HG02973 (cell line): ENCODE data around the gene DDX49.
"Not testable (repeated sequence)": the region's sequence is repeated elsewhere in the genome, so short reads cannot be mapped to it uniquely, and the experiment has no call there.

Experiments
- ATAC-seq: cut with Tn5 transposase; IDR thresholded peaks from one replicate; pipeline ENCODE4 v1.9.1; 2021; ENCODE audit warnings: moderate library complexity; ENCODE audit not compliant: unreplicated experiment

The DDX49 gene

DNA sequence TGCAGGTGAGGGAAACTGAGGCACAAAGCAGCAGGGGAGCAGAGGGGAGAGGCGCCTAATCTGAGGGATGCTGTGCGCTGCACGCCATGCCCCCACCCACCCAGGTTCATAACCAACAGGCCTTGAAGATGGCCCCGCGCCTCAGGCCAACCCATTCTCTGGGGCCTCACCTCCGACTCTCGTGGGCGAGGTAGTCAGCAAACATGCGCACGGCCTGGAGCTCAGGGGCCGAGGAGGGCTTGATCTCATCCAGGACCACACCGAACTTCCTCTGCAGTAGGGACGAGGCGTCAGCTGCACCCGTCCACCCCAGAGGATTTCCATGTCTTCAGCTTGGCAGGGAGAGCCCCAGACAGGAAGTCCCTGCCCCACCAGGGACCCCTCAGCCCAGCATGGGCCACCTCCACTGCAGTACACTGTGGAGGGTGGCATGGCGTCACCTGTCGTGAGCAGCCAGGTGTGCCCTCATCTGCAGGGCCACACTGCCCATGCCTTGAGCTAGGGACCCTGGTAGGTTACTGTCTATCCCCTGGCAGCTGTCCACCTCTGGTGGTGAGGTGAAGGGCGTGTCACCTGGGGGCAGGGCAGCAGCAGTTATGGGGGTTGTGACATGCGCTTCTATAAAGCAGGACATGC lies 8.6 kb upstream of the DDX49 start:
- ATAC-seq, result no peak

DNA sequence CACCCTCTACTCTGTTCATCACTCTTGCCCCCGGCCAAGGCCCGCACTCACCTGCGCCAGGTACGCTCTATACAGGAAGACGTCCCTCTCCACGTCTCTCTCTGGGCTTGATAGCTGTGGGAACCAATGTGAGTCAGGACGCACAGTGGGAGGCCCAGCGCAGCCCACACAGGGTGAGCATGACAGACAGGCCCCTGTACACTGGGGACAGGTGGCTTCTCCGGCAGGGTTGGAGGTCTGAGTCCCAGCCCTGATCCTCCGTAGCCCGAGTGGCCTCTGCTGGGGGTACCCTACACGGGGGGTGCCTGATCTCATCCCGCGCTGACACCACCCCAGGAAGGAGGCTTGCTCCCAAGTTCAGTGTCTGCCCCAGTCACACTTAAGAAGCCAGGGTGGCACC lies 6.6 kb upstream of the DDX49 start:
- ATAC-seq, result no peak

DNA sequence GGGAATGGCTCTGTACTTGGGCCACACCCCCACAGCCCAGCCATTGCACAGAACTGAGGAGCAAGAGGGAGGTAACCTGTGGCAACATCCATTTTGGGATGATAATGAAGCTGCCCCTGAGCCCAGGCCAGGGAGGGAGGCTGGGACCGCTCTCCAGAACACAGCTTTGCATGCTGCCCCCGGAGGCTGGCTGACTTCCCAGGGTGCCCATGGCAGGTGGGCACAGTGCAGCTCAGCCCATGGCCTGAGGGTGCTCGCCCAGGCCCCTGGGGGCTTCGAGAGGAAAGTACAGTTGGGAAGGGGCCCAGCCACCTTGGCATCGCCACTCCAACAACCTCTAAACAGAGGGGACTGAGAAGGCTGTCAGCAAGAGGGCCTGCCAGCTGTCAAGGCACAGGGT lies 6.0 kb upstream of the DDX49 start:
- no peak for ATAC-seq

DNA sequence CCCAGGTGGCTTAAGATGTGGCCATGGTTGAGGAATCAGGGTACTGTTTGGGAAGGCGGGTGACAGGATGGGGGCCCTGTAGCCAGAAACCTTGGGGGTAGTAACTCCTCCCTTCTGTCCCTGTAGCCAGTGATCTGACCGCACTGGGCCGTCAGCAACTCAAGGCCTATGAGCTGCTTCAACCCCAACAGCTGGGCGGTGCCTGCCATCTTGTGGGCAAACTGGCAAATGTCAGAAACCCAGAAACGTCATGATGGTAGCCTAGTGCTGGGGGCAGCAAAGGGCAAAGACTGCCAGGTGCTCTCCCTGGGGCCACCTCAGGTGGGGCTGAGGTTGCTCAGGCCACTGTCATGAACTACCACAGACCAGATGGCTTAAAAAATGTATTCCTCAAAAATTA lies 3.9 kb upstream of the DDX49 start:
- no peak for ATAC-seq

DNA sequence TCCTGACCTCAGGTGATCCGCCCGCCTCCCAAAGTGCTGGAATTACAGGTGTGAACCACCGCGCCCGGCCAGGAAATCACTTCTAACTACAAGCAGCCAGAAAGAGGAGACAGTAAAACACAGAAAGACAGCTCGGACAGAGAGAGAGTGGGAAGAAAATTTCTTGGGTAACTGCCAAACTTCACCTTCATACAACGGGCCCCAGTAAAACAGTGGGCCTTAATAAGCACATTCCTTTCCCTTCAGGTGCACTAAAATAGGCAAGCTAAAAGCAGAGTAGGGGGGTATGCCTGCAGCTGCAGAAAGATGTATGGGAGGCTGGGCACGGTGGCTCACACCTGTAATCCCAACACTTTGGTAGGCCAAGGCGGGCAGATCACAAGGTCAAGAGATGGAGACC lies 1.9 kb upstream of the DDX49 start:
- not testable (repeated sequence) for ATAC-seq

DNA sequence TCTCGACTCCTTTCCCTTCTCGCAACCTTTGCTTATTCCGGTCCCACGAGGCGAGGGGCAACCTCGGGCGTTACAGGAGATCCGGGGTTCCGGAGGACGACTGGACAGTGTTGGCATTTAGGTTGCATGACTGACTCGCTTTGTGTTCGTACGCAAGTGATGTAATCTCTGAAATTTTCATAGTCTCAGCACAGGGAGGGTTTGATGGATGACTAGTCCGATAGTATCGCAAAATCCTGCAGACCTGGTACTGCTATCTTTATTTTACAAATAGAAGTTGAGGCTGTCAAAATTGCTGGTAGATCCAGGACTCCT lies 342 bp downstream of the DDX49 start:
- no peak for ATAC-seq

DNA sequence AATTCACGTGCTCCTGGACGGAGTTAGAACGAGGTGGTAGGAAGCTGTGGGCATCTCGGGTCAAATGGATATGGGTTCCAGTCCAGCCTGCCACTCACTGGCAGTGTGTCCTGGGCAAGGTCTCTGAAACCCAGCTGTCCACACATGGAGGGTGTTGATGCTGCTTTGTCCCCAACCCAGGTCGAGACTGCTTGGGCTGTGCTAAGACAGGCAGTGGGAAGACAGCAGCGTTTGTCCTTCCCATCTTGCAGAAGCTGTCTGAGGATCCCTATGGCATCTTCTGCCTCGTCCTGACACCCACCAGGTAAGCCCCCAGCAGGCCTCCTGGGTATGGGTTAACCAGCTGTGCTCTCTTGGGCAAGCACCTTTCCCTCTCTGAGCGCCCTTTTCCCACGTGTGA lies 885 bp downstream of the DDX49 start:
- no peak for ATAC-seq

DNA sequence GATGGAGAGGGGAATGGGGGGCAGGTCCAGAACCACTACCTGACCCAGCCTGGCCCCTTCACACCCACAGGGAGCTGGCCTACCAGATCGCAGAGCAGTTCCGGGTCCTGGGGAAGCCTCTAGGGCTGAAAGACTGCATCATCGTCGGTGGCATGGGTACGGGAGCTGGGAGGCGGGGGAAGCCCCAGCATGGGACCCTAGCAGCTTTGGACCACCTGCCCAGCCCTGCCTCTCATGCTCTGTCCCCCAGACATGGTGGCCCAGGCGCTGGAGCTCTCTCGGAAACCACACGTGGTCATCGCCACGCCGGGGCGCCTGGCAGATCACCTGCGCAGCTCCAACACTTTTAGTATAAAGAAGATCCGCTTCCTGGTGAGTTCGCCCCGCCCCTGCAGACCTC lies 2.1 kb downstream of the DDX49 start:
- ATAC-seq, result no peak

DNA sequence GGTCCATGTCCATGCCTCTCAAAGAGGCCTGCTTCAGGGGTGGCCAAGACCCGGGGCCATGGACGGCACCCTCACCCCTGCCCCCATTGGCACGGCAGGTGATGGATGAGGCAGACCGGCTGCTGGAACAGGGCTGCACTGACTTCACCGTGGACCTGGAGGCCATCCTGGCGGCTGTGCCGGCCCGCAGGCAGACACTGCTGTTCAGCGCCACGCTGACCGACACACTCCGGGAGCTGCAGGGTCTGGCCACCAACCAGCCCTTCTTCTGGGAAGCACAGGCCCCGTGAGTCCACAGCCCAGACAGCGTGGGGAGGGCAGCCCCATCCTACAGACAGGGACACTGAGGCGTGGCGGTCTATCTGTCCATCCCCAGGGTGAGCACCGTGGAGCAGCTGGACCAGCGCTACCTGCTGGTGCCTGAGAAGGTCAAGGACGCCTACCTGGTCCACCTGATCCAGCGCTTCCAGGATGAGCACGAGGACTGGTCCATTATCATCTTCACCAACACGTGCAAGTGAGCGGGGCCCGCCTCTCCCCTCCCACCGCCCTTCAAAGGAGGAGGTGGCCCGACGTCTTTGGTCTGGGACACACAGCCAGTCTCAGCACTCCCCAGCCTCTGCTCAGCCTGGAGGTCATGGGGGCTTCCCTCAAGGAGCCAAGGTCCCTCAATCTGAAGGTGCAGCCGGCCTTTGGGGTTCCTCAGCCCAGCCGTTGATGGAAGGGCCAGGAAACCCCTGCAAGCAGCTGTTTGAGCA lies 2.9 kb downstream of the DDX49 start:
- ATAC-seq, result no peak

DNA sequence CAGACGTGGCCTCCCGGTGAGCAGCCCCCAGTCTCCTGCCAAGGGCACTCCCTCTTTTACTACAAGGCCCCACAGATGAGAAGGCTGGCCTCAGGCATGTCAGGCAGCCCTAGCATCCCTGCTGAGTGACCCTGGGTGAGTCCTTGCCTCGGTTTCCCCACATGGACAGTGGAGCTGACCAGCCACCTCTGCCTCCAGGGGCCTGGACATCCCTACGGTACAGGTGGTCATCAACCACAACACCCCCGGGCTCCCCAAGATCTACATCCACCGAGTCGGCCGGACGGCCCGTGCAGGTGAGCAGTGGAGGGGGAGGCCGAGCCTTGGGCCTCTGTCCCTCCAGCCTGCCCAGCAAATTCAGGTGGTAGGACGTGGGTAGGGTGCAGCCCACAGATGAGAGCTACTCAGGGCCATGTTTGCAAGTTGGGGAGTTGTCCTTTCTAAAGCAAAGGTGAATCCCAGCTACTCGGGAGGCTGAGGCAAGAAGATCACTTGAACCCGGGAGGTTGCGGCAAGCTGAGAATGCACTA lies 5.2 kb downstream of the DDX49 start:
- no peak for ATAC-seq

DNA sequence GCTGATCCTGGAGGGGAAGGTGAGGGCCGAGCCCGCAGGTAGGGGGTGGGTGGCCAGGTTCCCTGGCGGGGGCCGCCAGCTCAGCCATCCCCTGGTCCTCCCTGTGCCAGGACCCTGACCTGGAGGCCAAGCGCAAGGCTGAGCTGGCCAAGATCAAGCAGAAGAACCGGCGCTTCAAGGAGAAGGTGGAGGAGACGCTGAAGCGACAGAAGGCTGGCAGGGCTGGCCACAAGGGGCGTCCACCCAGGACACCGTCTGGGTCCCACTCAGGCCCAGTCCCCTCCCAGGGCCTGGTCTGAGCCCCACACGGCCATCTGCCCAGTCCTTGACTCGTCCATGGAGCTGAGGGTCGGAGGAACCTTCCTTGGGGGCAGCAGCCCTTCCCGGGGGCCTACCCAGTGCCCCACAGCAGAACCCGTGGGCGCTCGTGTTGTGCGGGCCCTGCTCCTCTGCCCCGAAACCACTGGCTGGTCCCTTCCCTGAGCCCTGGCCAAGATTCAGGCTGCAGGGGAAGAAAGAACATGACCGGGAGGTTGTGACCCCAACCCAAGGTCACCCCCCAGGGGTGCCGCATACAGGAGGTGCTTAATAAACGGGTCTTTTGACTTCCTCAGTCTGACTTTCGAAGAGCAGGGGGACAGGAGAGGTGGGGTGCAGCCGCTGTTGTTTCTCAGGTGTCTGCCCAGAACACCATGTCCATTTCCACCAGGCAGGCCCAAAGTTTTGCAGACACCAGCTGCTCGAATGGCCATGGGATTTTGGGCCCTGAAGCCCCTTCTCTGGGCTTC lies 8.7 kb downstream of the DDX49 start:
- no peak for ATAC-seq

DNA sequence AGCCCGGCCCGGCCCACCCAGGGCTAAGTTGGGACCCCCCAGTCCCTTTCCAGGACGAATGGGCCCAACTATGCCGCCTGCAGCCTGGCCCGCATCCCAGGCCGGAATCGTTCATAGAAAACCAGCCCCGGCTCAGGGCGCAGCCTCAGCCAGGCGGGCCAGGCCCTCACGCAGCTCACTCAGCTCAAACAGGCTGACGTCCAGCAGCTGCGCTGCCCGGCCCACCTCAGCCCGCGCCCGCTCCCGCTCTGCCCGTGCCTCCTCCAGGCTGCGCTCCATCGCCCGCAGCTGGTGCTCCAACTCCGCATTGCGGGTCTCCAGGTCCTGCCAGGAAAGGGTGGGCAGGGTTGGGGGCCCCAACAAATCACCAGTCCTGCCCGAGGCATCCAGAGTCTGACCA lies 9.8 kb downstream of the DDX49 start:
- no peak for ATAC-seq

DNA sequence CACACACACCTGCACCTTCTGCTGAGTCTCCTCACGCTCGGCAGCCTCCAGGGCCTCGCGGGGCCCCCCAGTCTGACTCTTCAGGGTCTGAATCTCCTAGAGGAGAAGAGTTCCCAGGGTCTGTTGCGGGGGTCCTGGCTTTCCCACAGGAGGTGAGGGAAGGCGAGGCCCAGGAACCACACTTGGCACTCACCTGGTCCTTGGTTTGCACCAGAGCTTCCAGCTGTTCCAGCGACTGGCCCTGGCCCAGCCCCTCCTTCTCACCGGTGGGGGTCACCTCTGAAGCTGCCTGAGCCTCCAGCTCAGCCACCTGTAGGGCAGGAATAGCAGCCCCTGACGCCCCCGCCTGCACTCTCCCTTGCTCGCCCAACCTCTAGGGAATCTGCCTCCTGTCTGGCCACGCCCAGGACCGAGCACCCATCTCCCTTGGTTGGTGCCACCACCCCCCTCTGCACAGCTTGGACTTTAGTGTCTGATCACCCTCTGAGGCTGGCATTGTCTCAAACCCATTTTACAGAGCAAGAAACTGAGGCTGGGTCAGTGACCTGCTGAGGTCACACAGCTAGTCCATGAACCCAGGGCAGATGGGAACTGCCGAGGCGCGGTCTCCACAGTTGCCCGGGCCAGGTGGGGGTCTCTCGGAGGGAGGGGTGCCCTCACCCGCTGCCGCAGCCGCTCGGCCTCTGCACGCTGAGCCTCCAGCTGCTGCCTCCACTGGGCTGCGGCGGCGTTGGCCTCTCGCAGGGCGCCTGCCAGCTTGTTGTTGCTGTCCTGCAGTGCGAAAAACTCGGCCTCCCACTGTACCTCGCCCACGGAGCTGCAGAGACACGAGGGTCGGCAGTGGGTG lies 12.0 kb downstream of the DDX49 start:
- no peak for ATAC-seq

DNA sequence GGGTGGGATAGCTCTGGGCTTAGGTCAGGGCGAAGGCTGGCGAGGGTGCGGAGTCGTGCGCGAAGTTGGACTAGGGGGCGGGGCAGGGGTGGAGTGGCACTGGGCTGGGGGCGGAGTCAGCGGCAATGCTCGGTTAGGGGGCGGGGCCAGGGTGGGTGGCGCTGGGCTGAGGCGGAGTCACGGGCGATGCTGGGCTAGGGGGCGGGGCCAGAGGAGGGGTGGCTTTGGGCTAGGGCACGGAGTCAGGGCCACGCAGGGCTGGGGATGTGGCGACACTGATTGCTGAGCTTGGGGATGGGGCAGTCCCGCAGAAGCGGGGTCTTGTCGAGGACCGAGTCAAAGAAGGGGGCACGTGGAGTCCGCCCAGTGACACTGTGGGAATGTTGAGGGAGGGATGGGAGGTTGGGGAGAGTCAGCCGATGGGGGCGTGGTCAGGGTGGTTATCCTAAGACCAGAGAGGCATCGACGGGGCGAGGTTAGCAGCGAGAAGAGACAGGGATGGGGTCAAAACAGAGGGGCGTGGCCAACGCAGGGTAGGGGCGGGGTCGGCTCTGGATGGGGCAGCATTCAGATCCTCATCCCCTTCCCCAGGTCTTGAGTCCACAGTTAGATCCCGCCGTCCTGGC lies 12.8 kb downstream of the DDX49 start:
- no peak for ATAC-seq

DNA sequence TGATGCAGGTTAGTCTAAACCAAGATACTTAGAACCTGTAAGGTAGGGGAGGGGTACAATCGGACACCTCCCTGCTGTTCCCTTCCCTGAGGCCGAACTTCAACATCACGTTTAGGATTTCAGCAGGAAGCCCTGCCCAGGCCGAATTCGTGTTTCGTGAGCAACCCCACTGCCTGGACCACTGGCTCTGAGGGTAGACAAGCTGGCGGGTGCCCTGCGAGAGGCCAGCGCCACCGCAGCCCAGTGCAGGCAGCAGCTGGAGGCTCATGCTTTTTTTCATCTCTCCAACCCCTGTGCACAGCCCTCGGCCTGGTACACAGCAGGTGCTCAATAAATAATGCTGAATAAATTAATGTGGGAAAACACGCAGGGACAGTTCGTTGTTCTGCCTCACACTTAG lies 13.8 kb downstream of the DDX49 start:
- no peak for ATAC-seq

DNA sequence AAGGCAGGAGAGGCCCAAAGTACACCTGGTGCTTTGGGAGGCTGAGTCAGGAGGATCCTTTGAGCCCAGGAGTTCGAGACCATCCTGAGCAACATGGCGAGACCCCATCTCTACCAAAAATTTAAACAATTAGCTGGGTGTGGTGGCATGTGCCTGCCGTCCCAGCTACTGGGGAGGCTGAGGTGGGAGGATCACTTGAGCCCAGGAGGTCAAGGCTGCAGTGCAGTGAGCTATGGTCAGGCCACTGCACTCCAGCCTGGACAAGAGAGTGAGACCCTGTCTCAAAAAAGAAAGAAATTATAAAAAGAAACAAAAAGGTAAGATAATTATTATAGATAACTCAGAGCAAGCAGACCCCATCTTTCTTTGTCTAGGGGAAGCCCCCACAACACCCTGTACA lies 19.6 kb downstream of the DDX49 start:
- no peak for ATAC-seq

DNA sequence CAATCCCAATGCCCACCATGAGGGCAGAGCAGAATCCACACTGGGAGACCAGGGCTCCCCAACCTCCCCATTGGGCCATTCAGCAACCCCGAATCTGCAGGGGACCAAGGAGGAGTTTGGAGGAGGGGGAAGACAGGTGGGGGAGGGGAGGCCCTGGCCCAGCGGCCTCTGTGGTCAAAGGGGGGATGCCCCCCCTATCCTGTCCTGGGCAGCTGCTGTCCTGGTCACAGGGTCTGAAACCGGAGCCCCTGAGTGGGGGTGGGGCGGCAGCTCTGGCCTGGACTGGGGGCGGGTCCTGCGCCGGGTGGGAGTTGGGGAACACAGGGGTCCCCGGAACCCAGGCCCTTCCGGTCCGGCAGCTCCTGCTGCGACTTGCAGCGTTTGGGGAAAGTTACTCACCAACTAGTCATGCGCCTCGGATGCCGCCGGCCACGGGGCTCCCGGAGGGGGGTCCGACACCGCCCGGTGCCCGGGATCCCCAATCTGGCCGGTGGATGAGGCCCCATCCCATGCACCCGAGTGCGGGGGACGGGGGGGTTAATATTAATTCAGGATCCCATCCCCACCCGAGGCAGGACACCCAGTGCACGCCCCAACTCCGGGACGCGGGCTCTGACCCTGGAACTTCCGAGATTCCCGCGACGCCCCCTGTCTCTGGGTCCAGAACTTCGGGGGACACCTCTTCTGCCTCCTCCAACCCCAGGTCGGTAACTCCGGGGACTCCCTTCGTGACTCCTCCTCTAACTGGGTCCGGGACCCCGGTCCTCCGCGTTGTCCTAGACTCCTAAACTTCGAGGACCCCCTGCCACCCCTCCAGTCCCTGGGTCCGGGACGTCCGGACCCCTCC lies 20.6 kb downstream of the DDX49 start:
- no peak for ATAC-seq

DNA sequence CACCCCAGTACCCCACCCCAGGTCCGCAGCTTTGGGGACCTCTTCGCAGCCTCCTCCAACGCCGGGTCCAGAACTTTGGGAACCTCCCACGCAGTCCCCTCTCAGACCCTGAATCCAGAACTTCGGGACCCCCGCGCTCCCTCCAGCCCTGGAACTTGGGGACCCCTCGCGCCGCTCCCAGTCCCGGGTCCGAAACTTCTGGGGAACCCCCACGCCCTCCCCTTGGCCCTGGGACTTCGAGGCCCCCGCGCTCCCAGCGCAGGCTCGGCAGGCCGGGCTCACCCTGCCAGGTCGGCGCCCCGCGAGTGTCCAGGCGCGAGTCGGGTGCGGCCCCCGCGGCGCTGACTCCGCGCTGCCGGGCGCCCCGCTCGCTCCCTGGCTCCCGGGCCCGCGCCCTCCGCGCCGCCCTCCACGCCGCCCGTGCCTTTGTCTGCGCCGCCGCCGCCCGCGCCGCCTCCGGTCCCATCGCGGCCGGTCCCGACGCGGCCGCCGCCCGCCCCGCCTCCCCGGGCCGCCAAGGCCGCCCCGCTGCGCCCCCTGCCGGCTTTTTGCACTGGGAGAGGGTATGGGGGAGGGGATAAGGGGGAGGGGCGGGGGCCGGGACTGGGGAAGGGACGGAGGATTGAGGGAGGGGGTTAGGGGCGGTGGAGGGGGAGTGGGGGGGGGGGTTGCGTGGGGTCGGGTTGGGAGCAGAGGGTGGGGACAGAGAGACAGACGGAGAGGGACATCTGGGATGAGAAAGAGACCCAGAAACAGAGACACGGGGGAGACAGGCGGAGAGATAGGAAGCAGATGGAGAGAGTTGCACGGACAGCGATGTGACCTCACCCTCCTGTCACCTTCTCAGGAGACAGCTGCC lies 21.5 kb downstream of the DDX49 start, which contains the start of gene HOMER3:
TSS of gene HOMER3 (minus strand) at position 449 of the 859 bp plus-strand sequence. CDS start 2,235 bp downstream, outside the sequence.
- no peak for ATAC-seq
